Panc1 (cell line): ENCODE results near the gene THTPA.

Experiments used
- CTCF ChIP-seq: fragments of 450-650 bp; IDR thresholded peaks from 2 replicates; pipeline ENCODE4 v1.5.1; 2017; ENCODE audit warnings: mild to moderate bottlenecking
- POLR2AphosphoS5 ChIP-seq: IDR thresholded peaks from 2 replicates; pipeline ENCODE4 v1.6.1; 2012; ENCODE audit warnings: mild to moderate bottlenecking, low read depth, low read length, moderate library complexity
- SIN3A ChIP-seq: IDR thresholded peaks from 2 replicates; pipeline ENCODE4 v1.6.1; 2012; ENCODE audit warnings: low read depth, mild to moderate bottlenecking, low read length, moderate library complexity, borderline replicate concordance; ENCODE audit not compliant: insufficient read depth
- TCF7L2 ChIP-seq: IDR thresholded peaks from 2 replicates; pipeline ENCODE4 v1.6.1; 2011; ENCODE audit warnings: mild to moderate bottlenecking, low read depth, low read length, inconsistent platforms
- TF ChIP-seq, protein P1 (sequence below), 2 experiments: IDR thresholded peaks; 2 replicates each; pipeline ENCODE4 v1.6.1; 2011 to 2012; ENCODE audit warnings: low read depth in 2 of 2, control low read depth in 1 of 2, low read length in 1 of 2, mild to moderate bottlenecking in 1 of 2, moderate library complexity in 1 of 2; ENCODE audit not compliant: insufficient read depth in 1 of 2

- TF ChIP-seq POLR2AphosphoS5: no peak
- TF ChIP-seq CTCF: no peak
- TF ChIP-seq, protein P1, sequence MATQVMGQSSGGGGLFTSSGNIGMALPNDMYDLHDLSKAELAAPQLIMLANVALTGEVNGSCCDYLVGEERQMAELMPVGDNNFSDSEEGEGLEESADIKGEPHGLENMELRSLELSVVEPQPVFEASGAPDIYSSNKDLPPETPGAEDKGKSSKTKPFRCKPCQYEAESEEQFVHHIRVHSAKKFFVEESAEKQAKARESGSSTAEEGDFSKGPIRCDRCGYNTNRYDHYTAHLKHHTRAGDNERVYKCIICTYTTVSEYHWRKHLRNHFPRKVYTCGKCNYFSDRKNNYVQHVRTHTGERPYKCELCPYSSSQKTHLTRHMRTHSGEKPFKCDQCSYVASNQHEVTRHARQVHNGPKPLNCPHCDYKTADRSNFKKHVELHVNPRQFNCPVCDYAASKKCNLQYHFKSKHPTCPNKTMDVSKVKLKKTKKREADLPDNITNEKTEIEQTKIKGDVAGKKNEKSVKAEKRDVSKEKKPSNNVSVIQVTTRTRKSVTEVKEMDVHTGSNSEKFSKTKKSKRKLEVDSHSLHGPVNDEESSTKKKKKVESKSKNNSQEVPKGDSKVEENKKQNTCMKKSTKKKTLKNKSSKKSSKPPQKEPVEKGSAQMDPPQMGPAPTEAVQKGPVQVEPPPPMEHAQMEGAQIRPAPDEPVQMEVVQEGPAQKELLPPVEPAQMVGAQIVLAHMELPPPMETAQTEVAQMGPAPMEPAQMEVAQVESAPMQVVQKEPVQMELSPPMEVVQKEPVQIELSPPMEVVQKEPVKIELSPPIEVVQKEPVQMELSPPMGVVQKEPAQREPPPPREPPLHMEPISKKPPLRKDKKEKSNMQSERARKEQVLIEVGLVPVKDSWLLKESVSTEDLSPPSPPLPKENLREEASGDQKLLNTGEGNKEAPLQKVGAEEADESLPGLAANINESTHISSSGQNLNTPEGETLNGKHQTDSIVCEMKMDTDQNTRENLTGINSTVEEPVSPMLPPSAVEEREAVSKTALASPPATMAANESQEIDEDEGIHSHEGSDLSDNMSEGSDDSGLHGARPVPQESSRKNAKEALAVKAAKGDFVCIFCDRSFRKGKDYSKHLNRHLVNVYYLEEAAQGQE (IDR thresholded peaks at IDR 0.05; ENCODE audit: insufficient read depth in 1 of 2, low read depth in 2 of 2, low read length in 1 of 2): no peak
- TF ChIP-seq SIN3A: no peak
- no peak for TF ChIP-seq TCF7L2
These were observed 30.5 kb upstream of the THTPA start for GRCh38 chr14:23525611-23526010.
